GM21737 (cell line): ENCODE results near the gene PTPRD.

ENCODE experiments used
- ATAC-seq: cut with Tn5 transposase; IDR thresholded peaks from one replicate; pipeline ENCODE4 v1.9.1; 2021; ENCODE audit warnings: mild to moderate bottlenecking, moderate library complexity; ENCODE audit not compliant: unreplicated experiment

Gene PTPRD

DNA sequence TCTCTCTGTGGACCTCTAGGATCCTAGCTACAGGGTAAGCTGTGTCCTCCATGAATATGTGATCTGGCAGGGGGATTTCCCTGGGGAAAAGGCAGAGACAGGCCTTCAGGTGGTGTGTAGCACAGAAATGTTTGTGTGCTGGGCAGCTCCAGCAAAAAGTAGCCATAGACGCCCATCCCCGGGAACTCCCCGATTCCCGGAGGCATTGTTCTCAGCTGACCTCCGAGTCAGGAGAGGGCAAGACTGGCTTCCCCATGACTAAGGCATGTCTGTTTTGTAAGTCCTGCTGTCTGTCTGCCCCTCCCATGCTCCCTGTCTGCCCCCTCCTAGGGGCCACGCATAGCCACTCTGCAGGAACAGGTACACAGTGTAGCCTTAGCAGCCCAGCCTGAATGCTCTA is 834.5 kb downstream of the PTPRD start:
- no peak for ATAC-seq

GRCh38 chr9:9774471-9774870 is 838.3 kb downstream of the PTPRD start:
- ATAC-seq: no peak

DNA sequence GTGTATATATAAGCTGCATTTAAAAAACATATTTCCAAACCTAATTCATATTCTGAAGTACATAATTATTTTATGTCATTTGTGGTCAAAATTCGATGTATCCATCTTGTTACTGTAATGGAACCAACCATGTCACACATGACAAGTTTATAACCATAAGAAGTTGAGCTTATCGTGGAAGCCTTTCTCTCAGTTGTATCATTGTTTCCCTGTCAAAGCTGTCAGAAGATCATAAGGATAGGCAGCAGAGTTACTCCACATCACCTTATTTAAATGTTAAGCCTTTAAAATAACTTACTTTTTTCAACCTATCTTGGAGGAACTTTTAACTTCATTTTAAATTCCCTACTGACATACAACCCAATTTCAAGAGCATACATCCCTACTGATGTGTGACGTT is 841.5 kb downstream of the PTPRD start:
- no peak for ATAC-seq

DNA sequence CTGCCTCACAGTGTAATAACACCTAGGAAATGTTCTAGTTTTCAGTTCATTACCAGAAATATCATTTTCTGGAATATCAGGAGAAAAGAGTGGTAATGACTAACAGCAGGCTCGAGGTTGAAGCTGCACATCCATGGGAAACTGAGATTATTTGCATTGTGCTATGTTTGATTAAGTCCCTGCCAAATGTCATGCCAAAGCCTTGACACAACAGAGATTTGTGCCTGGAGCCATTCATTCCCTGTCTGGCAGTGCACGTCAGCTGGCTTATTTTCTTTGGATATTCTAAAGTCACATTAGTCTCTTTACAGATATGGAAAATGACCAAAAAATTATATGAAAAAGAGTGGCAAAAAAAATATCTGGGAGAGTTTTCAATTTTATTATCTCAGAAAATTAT is 848.0 kb downstream of the PTPRD start:
- no peak for ATAC-seq

DNA sequence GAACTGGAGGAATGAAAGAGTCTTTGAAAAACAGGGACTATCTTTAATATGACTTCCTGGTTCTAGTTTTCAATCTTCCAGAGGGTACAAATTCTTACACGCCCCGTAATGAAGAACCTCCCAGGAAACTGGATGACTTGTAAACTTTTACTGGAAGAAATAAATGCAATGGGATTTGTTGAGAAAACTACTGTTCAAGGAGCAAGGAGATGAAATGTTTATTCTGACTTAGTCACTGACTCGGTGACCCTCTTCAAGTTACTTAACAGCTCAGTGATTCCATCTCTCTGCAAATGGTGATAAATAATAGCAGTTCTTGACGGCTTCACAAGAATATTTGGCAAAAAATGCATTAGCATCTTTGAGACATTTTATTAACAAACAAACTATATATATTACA is 858.6 kb downstream of the PTPRD start:
- ATAC-seq: no peak

- no peak for ATAC-seq
Observed at GRCh38 chr9:9753266-9753665, 859.5 kb downstream of the PTPRD start.

GRCh38 chr9:9752722-9753121 is 860.1 kb downstream of the PTPRD start:
- ATAC-seq: no peak

- no peak for ATAC-seq
Observed at GRCh38 chr9:9751996-9752395, 860.8 kb downstream of the PTPRD start.

DNA sequence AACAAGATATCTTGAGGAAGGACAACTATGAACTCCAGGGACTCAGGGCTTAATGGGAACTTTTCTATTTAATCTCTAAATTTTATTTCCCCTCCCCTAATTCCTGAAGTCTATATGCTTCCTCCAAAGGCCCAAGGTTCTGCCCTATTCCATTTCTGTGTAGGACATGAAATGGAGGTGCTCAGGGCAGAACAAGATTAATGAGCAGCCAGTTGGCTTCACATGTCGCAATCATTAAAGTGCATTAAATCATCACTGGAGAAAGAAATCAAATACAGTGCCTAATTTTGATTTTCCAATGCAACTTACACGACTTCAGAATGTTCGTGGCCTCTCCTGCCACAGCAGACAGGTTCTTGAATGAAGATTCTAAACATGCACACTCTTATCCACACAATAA is 862.1 kb downstream of the PTPRD start:
- no peak for ATAC-seq

DNA sequence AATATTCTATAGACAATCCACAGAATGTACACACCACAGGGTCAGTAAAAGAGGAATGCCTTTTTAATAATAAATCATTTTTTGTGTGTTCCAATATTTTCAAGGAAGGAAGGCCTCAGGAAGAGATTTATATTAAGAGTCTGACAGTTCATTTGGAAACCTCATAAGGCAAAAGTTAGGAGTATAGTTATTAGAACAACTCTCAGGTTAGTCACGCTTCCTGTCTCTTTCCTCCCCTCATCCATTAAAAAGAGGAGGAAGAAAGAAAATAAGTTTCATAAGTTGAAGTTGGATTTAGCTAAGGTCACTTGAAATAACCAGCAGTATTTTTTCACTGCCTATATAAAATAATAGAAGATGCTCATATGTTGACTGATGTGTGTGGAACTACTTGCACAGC is 863.2 kb downstream of the PTPRD start:
- no peak for ATAC-seq

DNA sequence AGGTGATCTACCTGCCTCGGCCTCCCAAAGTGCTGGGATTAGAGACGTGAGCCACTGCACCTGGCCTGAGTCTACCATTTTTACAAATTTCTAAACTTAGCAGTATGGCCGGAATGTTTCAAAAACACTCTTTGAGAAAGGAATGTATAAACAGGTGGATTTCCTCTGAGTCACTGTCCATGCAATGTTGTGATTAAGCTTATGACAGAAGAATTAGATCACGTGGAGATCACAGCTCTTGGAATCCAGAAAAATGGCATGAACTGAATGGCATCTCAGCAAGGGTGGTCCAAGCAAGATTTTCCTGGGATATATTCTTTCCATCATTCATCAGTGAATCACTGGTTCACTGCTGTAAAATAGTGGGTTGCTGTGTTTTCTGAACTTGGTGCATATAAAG is 865.0 kb downstream of the PTPRD start:
- ATAC-seq: no peak

DNA sequence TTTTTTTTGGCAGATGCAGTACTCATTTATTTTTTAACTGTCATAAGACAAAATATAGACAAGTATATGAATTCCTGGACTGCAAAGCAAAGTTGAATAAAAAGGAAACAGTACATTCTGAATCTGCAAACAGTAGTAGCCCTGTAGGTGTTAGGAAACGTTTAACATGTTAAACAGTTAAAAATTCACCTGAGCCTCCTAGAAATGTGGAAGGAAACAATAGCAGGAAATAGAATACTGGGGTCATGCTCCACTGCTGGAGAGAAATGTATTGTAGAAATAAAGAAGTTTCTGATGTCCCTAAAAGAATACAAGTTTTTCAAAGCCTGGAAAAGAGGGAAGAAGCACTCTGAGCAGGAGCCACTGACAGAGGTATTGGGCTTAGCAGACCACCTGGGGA is 866.0 kb downstream of the PTPRD start:
- ATAC-seq: no peak

DNA sequence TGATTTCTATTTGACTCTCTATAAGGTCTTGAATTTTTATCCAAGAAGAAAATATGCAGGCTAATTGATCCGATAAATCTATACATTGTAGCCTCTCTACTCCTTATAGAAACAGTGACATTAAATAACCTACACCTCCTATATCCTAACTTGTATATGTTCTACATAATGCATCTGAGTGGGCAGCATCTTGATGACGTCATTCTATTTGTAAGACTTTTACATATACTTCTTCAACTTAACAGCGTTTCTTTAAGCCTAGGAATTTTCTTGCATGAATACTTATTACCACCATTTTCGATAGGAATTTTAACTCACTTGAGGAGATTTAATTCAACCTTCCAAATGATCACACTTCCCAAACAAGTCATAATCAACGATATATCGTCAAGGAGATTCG is 869.0 kb downstream of the PTPRD start:
- no peak for ATAC-seq

DNA sequence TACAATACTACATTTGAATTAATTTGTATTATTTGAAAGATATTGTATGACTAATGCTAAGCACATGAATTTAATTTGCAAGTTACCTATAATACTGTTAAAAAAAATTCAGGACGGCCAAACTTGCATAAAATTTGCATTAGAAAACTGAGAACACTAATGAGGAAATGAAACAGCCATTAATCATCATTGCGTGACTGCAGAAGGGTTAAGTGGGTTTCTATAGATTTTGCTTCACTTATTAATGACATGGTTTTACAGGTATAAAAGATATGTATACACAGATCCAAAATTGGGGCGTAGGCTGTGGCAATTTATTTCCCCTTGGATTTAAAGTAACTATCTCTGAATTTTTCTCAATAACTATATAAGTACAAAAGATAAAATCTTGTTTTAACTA is 882.6 kb downstream of the PTPRD start:
- no peak for ATAC-seq

DNA sequence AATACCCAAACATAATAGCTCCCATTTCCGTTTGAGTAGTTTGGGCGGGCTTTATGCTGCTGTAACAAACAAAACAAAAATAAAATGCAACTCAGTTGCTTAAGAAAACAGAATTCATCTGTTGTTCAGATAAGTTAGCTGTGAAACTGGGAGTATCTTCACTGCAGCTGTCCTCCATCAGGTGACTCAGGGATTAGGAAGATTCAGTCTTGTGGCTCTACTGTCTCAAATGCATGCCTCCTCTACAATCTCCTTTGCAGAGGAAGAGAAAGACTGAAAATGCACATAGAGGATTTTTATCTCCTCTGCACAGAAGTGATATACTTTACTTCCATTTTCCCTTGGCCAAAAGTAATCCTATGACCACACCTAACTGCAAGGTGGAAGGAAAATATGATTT is 883.7 kb downstream of the PTPRD start:
- ATAC-seq: no peak

DNA sequence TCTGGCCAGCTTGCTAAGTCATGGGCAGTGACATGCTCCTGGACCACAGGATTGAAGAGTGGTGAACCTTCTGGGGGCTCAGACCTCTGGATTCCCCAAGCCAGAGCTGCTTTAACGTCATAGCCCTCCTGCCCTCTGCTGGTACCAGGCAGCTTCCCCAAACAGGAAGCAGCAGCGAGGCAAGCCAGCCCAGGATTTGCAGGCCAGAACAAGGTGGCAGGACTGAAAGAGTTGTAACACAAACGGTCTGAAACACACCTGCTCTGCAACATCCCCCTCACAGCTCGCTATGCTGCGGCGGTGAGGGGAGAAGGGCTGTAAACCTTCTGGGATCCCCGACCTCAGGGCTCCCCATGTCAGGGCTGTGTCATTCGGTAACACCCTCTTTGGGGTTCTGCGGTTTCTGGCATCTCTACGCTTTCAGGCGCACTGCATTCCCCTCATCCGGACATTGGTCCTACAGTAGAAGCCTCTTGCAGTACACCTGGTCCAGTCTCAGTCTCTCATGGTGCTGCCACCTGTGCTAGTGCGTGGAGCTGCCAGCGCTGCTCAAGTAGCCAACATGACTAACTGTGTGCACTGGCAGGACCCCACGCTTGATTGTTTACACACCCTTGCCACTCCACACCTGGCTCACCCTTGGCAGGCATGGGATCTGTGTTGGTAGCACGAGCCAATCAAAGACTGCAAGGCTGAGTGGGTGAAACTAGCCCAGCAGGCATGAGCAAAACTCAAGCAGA is 893.3 kb downstream of the PTPRD start:
- ATAC-seq: no peak

DNA sequence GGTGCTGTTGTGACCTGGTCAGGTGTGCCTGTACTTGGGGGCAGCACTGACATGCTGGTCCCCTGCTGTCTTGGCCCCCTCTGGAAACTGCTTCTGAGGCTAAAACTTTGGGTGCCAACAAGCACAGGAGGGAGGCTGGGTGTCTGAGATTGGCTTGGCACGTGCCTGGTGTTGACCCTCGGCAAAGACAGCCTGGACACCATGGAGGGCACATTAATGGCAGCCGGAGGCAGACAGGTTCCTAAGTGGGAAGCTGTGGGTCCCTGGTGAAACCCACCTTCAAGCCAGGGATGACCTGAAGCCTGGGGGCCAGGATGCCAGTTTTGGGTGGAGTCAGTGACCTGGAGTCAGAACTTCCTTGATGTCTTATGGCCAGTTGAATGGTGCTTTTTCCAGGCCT is 894.1 kb downstream of the PTPRD start:
- no peak for ATAC-seq

DNA sequence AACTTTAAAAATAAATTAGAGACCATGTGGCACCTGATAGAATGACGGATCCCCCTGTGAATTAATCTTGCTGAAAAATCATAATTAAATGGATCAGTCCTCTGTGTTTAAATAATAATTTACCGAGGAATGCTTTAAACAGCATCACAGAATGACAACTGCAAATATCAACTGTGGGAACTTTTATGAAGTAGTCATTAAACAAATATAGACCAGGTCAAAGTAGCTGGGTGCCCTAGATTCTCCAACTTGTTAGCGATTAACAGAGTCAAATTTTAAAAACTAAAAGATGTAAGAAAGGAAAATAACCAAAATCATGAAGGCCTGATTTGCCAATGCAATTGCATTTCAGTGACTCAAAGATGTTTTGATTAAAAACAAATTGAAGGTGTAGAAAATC is 933.4 kb downstream of the PTPRD start:
- ATAC-seq: no peak

- ATAC-seq: no peak
Observed at GRCh38 chr9:9674461-9674860, 938.3 kb downstream of the PTPRD start.

GRCh38 chr9:9670454-9670853 is 942.3 kb downstream of the PTPRD start:
- no peak for ATAC-seq

DNA sequence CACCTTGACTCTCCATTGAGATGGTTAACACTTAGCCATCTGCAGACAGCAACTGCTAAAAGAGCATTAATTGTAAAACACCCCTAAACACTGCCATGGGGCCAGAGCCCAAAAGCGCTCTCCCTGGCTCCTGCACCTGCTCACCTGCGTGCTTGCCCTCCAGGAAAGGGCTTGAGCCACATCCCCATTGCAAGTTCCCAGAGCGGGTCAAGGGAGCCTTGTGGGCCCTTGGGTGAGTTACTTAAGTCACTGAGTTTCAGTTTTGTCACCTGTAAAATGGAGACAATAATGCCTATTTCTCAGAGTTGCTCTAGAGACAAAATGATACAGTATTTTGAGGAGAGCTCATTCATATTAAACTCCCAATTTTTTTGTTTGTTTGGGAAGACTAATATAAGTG is 967.8 kb downstream of the PTPRD start:
- ATAC-seq: no peak

DNA sequence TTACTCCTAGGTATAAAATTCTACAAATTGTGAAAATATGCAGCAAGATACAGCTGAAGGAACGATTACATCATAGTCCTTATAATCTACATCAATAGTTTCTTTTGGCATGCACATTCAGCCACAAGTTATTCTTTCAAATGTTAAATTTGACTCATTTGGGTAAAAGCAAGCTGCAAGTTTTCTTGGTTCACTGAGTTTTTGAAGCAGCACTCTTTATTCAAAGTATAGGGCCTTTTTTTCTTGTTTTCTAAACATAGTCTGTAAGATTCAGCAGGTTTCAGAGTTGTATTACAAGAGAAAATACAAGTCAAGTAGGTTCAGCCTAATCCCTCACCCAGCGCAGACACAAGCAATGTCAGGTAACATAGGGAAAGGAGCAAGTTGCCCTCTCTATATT is 981.5 kb downstream of the PTPRD start:
- no peak for ATAC-seq

DNA sequence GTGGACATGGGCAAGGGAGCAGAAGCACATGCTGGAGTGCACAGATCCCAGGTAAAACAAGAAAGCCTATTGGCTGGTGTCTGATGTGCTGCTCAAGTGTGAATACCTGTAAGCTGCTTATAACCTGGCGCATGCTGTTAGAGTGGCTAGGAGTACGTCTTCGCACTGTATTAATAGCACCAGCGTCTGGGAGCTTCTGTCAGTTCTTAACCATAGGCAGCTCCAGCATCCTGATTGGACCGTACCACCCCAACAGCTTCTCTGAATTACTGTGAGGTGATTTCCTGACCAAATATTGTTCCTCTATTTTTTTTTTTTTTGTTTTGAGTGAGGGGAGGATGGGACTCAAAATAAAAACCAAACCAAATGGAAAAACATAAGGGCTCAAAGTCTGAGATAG is 987.6 kb downstream of the PTPRD start:
- ATAC-seq: no peak
